Left renal cortex interstitium (tissue), 4 donors: ENCODE measurements around the gene CHST1. TPM values are rescaled to one million over a fixed set of nuclear protein-coding genes. Genes with fewer than 3 reads are reported as not detected.

Source experiments
- DNase-seq, 4 donors: peaks; one replicate each; pipeline ENCODE4 v3.0.0-alpha.2; 2013; ENCODE audit warnings: low read depth in 4 of 4, low spot score in 2 of 4, missing footprints in 1 of 4
- polyA plus RNA-seq, 4 donors: library from polyadenylated mRNA; unstranded; fragments of 120-200 nt; gene quantifications; one replicate each; pipeline ENCODE4 v1.2.1, GENCODE V29; 2013; ENCODE audit not compliant: insufficient read length in 4 of 4

CHST1 gene, protein sequence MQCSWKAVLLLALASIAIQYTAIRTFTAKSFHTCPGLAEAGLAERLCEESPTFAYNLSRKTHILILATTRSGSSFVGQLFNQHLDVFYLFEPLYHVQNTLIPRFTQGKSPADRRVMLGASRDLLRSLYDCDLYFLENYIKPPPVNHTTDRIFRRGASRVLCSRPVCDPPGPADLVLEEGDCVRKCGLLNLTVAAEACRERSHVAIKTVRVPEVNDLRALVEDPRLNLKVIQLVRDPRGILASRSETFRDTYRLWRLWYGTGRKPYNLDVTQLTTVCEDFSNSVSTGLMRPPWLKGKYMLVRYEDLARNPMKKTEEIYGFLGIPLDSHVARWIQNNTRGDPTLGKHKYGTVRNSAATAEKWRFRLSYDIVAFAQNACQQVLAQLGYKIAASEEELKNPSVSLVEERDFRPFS
- polyA plus RNA-seq: 10 to 100 TPM in 3 of 4 donors, 1 to 10 TPM in 1; 6.0 to 15.1 (median 11.2) TPM

DNA sequence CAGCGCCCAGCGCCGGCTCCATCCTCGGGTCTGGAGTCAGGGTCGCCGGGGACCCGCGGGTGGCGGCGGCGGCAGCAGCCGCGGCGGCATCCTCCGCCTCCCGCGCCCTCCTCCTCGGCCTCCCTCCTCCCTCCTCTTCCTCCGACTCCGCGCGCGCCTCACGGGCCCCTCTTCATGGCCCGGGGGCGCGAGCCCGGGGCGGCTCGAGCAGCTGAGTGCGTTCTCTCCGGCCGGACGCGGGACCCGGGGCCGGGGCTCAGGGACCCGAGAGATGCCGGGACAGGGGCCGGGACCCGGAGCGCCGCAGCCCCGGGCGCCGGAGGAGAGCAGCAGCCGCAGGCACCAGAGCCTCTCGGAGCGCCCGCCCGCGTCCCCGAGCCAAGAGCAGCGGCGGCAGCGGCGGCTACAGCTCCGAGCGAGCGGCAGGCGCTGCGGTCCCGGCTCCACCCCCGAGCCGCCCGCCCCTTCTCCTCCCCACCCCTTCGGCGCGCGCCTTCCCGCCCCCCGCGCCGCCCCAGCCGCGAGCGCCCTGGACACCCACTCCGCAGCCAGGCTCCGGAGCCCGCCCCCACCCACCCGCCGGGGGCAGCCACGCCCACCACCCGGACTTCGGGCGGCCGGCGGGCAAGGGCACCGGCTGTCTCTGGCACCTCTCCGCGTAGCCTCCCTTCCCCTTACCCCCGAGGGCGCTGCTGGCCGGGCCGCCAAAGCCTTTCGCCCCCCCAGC lies at the start of gene CHST1:
Gene CHST1 (minus strand): TSS at position 417 of the 727 bp plus-strand sequence. CDS start 14,699 bp downstream, outside the sequence.
- no peak for DNase-seq

DNA sequence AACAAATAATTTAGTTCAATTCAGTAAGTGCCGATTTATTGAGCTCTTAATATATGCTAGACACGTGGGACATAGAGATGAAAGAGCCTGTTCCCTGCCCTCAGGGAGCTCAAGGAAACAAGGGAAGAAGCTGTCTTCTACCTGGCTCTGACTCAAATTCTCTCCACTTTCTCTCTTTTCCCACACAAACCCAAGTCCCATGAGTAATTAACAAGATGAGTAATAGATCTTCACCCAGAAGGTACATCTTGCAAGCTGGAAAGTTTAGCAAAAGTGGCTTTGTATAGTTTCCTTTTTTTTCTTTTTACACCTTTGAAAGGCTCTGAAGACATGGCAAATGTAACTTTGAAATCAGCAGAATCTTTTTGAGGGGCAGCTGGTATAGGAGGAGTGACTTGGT lies 48.2 kb upstream of the CHST1 start:
- DNase-seq: no peak

DNA sequence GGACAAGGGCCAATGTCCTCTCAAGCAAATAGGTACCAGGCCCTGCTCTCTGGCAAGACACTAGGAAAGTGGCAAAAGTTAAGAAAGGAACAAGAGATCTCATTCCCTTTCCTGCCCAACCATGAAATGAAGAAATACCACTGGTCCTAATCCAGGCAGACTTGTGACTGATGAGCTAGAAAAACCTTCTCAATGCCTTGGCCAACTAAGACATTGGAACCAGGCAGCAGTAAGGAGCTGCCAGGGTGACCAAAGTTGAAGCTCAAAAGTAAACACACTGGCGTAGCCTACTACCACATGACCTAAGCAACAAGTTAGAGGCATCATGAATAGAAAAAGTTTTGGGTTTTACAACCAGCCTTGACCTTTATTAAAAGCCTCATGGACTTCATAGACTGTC lies 45.1 kb upstream of the CHST1 start:
- no peak for DNase-seq

DNA sequence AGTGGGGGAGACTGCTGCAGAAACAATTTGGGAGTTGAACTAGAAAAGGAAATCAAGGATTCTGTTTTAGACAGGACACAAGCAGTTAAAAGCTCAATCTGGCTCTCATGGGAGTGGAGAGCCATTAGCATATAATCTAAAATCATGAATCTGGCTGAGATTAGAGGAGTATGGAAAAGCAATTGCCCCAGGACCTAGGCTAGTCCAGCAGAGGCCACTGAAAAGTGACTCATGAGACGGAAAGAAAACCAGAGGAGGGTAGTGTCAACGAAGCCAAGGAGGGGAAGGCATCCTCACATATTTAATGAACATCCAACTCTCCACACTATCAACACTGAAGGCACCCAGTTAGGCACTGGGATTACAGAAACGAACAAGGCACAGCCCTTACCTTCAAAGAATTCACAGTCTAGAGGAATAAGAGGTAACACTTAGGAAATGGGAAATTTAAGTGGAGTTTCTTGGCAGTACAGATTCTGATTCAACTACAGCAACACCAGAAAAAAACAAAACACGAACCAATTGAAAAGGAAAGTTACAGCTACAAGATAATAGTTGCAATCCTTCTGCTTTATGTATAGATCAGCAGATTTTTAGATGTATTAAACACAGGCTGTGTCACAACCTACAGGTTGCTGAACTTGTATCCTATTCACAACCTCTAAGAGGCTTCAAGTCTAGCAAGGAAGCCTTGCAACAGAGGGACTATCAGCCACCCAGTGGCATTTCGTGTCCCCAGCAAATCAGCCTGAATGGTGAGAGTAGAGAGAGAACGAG lies 43.7 kb upstream of the CHST1 start:
- no peak for DNase-seq

DNA sequence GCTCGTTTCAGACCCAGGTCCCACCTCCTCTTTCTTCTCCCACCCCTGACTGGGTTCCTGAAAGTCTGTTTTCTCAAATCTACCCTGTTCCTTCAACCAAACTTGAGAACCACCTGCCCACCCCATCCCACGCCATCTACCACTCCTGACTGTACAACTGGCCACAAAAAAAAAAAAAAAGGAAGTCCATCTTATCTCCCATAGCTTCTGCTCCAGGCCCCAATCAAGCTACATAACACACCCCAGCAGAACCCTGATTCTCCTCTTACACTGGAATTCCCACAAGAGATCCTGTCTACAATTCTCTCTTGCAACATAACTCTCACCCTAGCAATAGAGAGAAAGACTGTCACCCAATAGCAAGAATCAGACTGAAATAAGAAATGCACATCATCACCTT lies 39.2 kb upstream of the CHST1 start:
- DNase-seq: no peak

DNA sequence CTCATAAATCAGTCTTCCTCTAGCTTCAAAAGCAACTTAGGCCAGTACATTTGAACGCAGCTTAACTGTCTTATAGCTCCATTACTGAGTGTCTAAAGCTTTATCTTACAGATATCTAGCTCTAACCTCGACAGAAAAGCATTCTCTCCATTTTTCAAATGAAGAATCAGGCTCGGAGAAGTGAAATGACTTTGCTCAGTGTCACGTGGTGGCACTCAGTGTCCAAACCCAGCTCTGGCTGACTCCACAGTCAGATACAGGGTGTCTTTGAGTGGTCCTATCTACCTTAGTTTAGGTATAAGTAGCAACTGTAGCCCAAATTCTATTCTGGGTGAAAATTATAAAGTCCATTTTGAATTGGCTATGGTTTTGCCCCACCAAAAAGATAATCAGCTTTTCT lies 38.7 kb upstream of the CHST1 start:
- no peak for DNase-seq

DNA sequence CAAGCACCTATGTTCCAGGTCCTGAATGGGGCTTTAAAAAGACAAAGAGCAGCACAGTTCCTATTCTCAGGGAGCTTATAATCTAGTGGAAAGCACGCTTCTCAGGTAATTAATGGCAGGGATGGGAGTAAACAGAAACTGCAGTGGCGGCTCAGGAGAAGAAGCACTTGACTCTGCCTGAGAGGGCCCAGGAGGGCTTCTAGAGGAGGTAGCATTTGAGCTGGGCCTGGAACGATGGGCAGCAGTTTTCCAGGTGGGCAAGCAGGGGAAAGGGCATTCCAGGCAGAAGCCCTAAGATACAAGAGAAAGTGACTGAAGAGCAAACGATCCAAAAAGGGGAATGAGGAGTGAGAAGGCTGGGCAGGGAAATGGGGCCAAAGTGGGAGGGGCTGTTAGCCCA lies 37.1 kb upstream of the CHST1 start:
- DNase-seq: no peak

DNA sequence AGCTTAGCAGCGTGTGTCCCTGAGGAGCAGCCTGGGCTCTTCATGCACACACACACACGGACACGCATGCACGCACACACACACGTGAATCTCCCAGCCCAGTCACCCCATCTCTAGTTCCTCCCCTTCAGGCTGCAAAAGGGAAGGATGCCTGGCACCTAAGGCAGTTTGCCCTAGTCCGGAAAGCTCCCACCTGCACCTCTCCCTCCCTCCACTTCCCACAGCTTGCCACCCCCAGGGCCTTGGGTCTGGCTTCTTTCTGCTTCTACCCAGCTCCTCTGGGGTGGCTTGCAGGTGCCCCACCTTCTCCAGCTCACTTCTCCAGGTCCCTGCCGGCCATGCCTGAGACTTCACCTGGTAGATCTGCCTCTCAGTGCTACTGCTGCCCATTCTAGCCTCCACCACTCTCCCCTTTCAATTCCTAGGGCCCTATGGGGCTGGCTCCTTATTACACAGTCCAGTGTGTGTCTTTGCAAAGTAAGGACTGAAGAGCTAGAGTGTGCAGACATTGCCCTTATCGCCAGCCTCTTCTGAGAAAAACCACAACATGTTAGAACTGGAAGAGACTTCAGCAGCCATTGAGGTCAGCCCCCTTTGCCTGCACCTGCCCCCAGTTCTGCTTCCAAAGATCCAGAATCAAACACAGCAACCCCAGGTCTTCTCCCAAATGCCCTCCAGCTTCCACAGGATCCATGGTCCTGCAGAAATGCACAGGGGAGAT lies 33.5 kb upstream of the CHST1 start:
- no peak for DNase-seq

DNA sequence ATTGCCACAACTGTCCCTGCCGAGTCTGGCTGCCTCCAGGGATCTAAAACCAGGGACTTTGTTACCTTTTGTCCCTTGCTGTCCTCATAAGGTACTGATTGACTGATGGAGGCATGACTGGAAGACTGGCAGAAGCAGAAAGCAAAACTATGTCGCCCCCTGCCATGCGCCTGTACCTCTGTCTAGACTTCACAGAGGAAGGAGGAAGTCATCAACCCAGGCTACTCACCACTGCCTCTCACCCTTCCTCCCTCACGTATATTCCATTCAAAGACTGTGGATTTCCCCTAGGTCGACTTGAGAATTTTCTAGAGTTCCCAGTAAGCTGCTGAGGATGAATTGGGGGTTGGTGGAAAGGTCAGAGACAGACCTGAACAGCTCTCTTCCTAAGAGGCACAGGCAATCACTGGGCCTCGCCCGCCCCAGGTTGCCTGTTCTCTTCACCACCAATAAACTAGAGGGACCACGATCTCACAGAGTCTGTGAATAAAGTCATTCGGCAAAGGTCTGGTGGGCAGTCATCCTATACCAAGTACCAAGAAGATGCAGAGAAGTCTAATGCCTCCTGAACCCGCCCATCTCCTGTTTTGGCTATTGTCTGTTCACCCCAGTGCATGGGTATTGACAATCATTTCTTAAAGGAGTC lies 27.5 kb upstream of the CHST1 start:
- no peak for DNase-seq

DNA sequence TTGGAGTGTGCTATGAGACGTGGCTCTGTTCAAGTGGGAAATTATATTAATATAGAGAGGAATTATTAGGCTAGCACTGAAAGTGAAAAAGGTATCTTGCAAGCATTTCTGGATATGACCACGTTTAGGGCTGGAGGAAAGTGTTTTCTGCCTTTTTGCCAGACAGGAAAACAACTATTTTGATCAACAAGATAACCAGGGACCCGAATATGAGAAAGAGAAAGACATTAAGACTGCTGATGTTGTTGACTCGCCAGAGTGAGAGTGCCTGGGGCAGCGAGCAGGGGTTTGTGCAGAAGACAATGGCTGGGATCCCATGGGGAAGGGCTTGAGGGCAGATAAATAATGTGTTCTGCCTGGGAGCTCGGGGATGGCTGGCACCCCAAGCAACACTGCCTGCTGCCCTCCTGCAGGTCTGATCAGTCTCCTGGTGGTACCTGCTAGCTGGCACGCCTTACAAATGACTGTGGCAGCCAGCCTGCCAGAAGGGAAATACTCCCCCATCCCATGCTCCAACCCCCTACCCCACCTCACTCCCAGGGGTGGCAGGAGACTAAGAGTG lies 23.1 kb upstream of the CHST1 start:
- DNase-seq: no peak

DNA sequence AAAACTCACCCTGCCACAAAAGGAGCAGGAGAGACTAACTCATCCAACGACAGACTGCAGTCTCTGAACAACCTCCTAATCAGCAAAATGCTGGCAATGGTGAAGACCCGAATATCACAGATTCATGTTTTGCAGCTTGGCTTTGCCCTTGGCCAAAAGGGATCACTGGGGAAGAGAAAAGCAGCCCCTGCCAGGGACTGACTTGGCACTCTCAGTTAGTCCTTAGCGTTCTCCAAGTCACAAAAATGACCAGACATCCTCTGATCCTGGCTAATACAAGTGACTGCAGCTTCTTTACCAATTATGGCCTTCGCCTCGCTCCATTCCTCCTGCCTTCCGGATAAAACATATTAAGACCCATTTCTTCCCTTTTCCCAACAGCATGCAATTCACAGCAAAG lies 22.4 kb upstream of the CHST1 start:
- DNase-seq: no peak

DNA sequence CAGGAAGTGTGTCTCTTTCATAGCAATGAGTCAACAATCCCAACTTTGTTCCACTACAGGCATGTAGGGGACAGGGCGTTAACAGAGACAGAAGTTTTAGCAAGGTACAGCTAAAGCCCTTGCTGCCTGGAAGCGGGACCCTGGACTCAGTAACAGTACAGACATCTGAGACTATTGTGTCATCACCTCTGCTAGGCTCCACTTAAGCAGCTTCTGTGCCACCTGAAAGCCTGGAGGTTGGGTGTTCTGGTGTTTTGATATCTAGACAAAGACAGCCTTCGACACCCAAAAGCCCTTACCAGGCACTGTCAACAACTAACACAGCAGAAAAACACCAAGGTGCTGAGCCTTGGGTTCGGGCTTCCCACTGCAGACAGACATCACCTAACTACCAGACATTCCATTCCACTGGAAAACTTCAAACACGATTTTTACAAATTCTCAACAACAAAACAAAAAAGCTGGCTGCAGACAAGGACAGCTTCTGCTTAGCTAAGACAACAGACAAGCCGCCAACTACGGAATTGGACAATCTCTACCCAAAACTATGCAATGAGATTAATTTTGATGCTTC lies 20.6 kb upstream of the CHST1 start:
- no peak for DNase-seq

DNA sequence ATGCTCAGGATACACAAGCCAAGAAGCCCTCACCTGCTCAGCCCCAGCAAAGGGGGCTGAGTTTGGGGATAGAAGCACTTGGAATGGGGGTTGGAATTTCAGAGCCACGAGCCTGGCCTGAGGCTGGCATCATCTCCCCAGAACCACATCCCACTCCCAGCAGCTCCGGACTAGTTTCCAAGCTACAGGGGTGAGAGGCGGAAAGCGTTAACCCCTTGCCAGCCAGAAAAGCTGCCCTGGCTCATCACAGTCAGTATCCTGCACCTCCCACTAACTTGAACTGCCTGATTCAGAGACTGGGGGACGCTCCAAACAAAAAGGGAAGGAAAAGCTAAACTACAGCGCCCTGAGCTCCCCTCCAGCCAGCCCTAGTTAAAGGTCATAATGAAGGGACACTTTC lies 19.0 kb upstream of the CHST1 start:
- DNase-seq: no peak

DNA sequence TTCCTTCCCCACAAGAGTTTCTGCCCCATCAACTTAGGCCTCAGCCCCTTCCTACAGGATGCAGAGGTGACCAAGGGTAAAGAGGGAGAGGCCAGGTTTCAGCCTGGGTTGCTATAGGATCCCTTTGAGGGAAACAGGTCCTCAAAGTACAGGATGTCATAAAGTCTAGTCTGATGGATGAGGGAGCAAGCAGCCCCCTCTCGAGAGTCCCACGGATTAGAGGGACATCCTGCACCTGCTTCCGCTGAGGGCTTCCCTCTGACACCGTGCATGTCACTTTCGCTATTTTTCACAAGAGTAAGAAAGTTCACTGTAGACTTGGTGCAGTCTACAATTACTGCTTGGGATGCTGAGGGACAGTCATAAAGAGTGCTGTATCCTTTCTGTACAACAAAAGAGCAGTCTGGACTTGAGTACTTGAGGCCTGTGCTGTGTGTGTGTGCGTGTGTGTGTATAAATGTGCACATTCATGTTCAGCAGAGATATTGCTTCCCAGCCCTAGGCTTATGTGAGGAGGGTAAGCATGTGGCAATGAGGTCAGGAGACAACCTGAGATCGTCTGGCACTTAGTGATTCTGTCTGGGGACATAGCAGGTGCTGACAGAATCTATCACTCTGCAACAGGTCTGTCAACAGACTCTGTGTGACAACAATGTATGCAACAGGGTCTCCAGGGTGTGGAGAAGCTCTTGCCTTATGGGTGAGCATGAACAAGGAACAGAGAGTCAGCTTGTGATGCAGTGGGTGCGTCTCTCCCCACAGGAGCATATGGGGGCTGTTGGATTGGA lies 18.0 kb upstream of the CHST1 start:
- peak in 1 of 4 donors; percentile 36 for DNase-seq

DNA sequence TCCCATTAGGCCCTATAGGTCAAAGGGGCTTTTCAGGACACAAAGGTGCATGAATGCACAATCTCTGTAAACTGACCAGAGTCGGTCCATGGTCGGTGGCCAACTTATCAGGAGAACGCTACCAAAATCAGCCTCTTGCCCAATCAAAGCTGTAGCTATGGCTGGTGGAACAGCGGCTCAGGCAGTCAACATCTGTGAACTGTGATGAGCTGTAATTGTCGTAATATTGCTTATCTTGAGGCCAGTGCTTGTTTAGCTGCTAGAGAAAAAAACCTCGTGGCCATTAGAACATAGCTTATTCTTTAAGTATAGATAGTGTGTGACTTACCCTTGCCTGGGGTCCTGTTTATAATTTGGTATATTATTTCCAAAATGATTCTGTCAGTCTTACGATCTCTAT lies 14.4 kb upstream of the CHST1 start:
- no peak for DNase-seq

DNA sequence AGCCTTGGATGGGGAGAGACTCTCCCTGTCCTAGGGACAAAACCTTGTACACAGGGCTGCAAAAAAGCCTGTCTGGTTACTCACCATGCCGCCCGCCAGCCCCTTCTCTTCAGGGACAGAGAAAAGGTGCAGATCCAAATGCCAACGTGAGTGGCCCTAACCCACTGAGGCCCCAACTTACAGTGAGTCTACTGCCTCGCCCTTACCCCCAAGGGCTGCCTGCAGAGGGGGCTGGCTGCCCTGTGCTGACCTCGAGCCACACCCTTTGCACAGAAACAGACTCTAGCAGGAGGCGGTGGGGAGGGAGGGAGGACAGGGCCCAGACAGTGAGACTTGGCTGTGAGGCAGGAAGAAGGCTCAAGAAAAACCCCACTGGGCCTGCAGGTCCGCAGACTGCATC lies 13.6 kb upstream of the CHST1 start:
- DNase-seq: no peak

DNA sequence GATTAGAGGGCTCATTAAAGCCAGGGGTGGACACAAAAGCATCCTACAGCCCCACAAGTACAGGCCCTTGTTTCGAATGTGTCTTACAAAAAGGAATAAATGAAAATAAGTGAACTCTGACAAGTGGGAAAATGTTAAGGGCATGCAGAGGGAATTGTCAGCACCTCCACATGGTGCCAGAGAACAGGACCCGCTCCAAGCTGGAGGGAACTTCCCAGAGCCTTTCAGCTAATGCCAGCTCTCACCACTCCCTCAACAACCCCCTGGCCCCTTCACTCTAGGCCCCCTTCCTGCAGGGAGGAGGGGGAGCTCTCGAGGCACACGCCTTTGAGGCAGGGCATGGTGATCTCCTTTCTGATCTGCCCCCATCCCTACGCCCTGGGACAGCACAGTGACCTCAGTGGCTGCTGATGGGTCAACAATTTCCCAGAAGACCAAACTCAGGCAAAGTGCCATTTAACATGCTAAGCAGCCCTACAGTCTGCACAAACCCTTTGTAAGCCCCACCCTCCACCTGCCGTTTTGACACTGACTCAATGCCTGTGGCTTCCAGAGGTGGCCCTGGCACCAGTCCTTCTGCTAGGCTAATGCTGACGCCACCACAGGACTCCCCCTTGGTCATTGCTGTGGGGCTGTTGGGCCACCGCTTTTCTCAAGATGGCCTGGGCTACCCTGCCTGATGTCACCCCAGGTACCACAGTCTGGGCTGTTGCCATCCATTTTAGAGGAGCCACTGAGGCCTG lies 12.5 kb upstream of the CHST1 start:
- no peak for DNase-seq

DNA sequence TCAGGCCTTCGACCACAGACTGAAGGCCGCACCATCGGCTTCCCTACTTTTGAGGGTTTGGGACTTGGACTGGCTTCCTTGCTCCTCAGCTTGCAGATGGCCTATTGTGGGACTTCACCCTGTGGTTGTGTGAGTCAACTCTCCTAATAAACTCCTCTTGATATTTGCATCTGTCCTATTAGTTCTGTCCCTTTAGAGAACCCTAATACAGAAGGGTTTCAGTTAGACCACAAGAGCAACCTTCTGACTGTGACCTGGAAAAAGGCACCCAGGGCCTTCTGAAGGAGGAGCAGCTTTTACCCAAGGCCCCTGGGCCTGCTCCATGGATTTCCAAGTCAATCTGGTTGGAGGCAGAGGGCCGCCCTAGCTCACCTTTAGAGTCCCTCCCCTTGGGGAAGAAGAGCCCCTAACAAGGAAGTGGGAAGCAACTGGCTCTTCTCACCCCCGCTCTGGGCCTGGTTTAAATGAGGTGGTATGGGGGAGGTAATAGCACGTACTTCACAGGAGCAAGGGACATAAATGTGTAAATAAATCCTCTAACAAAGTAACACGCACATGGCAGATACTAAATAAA lies 11.2 kb upstream of the CHST1 start:
- DNase-seq: no peak
